Pancreas (tissue), 10 donors: ENCODE results near the gene IGDCC3. TPM values are rescaled to one million over a fixed set of nuclear protein-coding genes. Genes with fewer than 3 reads are reported as not detected.

ENCODE experiments used
- ATAC-seq, 4 donors: fragments of 200-7000 bp; cut with Tn5 transposase; one replicate each; pipeline versions ENCODE4 v1.8.0 to v1.9.1; 2020; ENCODE audit warnings: mild to moderate bottlenecking in 4 of 4, moderate library complexity in 4 of 4
- DNase-seq, 6 donors: peaks; one replicate each; pipeline ENCODE4 v3.0.0-alpha.2; 2020
- FAIRE-seq: peaks from 2 replicates; lab custom pipeline; 2012; peaks lifted over from hg19 to GRCh38; lab: Jason Lieb, UNC
- H3K27ac ChIP-seq, 4 donors: fragments of 200-600 bp; sonication (generic); 1 replicate in 3 of 4; 2 replicates in 1 of 4; pipeline versions ENCODE4 v1.5.0 to v1.8.0; 2020
- H3K27me3 ChIP-seq, 4 donors: fragments of 200-600 bp; one replicate each; pipeline ENCODE4 v1.8.0; 2021
- H3K36me3 ChIP-seq, 3 donors: fragments of 200-600 bp; sonication (generic) in 1 of 3; one replicate each; pipeline versions ENCODE4 v1.5.0 to v1.8.0; 2020 to 2021
- H3K4me1 ChIP-seq, 3 donors: fragments of 200-600 bp; one replicate each; pipeline ENCODE4 v1.8.0; 2021
- H3K4me3 ChIP-seq, 4 donors: fragments of 200-600 bp; sonication (generic) in 2 of 4; one replicate each; pipeline versions ENCODE4 v1.5.0 to v1.8.0; 2020 to 2021
- H3K9me3 ChIP-seq, 4 donors: fragments of 200-600 bp; one replicate each; pipeline ENCODE4 v1.8.0; 2021
- WGBS, 2 donors: extraction: QIAGEN DNeasy Blood & Tissue Kit; methylation state at CpG; one replicate each; pipeline ENCODE4 v1.1.7; 2013; 5-methylcytosine and 5-hydroxymethylcytosine counted together
- intact Hi-C, 3 donors: fragments of 100-400 bp; cut with DNase I; formaldehyde crosslinking; loops; one replicate each; pipeline versions ENCODE4 v1.11.1 to v1.14.2; 2022
- polyA plus RNA-seq, 2 donors: library from polyadenylated mRNA; stranded (reverse); fragments of 200-250 nt; gene quantifications; one replicate each; pipeline ENCODE4 v1.2.3, GENCODE V29; 2013
- total RNA-seq, 6 donors: library from RNA; stranded (reverse); fragmentation: NEBNext Ultra II Directional in 4 of 6; extraction: Animal tissue kit (Norgen Biotek cat#: 25700) in 4 of 6; gene quantifications; one replicate each; pipeline versions ENCODE4 v1.2.1 to v1.2.4, GENCODE V29; 2021 to 2023
- TF ChIP-seq, protein P1 (sequence below), 4 donors: fragments of 200-600 bp; sonication (generic) in 3 of 4; IDR thresholded peaks; one replicate each; pipeline versions ENCODE4 v1.5.0 to v1.8.0; 2021; ENCODE audit warnings: antibody characterized with exemption in 4 of 4
- donor health status: healthy with polysubstance abuse.
- donor health status: DM: no; HTN: no; CAD: no; lungs with moderate emphysema.
- donor health status: DM: no; HTN: no; CAD: no.
- donor health status: control.
- donor health status: control.
- donor health status: Bipolar disorder and iron deficiency.
- donor health status: DM: yes; HTN: yes; CAD: no.
- donor health status: DM: no; HTN: no; CAD: no.
- donor health status: DM: no; HTN: no; CAD: no.
- donor health status: DM: yes; HTN: yes; CAD: no.

IGDCC3 gene
- total and polyA plus RNA-seq, 8 donors = 0.32 TPM; not detected in 7

DNA sequence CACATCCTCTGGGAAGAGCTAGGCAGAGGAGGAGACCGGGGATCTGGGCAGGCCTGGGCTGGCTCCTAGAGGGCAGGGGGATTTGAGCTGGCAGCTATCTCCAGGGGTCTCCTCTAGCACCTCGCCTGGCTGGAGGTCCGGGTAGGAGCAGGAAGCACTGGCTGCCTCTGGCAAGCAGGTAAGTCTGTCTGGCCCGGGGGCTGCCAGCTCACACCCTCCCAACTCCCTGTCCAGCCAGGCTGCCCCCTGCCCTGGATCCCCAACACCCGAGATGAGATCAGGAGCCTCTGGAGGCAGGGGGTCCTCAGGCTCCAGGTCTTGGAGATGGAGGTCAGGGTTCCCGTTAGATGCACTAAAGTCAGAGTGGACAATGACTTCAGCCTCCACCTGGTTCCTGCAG is 6.2 kb upstream of the IGDCC3 start:
- no peaks in the 10 kb centered on the region for H3K36me3 ChIP-seq
- H3K9me3 ChIP-seq = no peaks in the 10 kb centered on the region
- no peak overlapping the region for H3K27ac ChIP-seq
- FAIRE-seq (no peak), DNase-seq (no peak), ATAC-seq (no peak)
- intact Hi-C loops = loop anchor here in 1 of 3 donors (10.0 kb wide), 1 partner anchor 69 kb away; no protein-coding TSS in a partner anchor
- TF ChIP-seq, protein P1, sequence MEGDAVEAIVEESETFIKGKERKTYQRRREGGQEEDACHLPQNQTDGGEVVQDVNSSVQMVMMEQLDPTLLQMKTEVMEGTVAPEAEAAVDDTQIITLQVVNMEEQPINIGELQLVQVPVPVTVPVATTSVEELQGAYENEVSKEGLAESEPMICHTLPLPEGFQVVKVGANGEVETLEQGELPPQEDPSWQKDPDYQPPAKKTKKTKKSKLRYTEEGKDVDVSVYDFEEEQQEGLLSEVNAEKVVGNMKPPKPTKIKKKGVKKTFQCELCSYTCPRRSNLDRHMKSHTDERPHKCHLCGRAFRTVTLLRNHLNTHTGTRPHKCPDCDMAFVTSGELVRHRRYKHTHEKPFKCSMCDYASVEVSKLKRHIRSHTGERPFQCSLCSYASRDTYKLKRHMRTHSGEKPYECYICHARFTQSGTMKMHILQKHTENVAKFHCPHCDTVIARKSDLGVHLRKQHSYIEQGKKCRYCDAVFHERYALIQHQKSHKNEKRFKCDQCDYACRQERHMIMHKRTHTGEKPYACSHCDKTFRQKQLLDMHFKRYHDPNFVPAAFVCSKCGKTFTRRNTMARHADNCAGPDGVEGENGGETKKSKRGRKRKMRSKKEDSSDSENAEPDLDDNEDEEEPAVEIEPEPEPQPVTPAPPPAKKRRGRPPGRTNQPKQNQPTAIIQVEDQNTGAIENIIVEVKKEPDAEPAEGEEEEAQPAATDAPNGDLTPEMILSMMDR (IDR thresholded peaks at IDR 0.05) = no peak
- no peaks in the 10 kb centered on the region for H3K27me3 ChIP-seq
- H3K4me3 ChIP-seq = no peak overlapping the region
- 84 to 94% methylated on average over 6 of the region's 6 CpGs for WGBS, 2 donors
- no peaks in the 10 kb centered on the region for H3K4me1 ChIP-seq

DNA sequence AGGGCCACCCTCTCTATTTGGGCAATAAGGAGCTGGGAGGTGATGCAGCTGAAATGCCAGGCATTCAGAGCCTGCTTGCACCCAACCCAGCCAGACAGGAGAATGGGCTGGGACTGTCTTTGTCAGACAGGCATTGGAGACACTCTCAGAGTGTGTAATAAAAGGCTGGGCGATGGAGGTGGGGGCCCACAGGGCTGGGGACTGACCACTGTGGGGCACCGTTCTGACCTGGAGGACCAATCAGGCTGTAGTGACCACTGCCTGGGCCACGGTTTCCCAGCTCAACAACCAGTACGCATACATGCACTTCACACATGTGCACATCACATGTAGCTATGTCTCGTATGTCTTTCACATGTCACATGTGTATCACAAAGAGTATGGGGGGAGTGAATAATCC is 5.7 kb upstream of the IGDCC3 start:
- intact Hi-C loops = loop anchor here in 1 of 3 donors (10.0 kb wide), 1 partner anchor 69 kb away; no protein-coding TSS in a partner anchor
- peaks cover 0 to 4% (median 0%) of the 10 kb centered on the region in 4 donors for H3K27me3 ChIP-seq
- ATAC-seq (no peak), DNase-seq (no peak), FAIRE-seq (no peak)
- WGBS, 2 donors = 87 to 94% methylated on average over 5 of the region's 5 CpGs
- H3K36me3 ChIP-seq = no peaks in the 10 kb centered on the region
- H3K4me3 ChIP-seq = no peak overlapping the region
- no peak overlapping the region for H3K27ac ChIP-seq
- no peaks in the 10 kb centered on the region for H3K4me1 ChIP-seq
- TF ChIP-seq, protein P1 (IDR thresholded peaks at IDR 0.05) = no peak
- H3K9me3 ChIP-seq = no peaks in the 10 kb centered on the region

DNA sequence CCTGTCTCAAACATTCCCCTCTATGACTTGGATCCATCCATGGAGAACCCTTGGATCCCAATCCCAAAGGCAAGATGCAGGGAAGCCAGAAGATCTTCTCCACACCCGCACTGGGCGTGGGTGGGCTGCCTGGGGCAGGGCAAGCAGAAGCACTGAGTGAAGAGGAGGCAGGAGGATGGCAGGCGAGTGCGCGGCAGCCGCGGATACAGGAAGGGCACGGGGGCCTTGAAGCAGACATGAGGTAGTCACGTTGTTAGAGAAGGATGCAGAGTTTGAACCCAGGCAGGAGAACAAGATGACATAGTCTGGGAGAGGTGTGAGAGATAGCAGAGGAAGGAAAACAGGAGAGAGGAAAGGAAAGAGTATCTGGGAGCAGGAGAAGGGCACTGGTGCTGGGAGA is 5.1 kb upstream of the IGDCC3 start:
- no peaks in the 10 kb centered on the region for H3K9me3 ChIP-seq
- no peak for ATAC-seq
- H3K27ac ChIP-seq = no peak overlapping the region
- peaks cover 0 to 7% (median 0%) of the 10 kb centered on the region in 4 donors for H3K27me3 ChIP-seq
- TF ChIP-seq, protein P1 (IDR thresholded peaks at IDR 0.05) = no peak
- no peak overlapping the region for H3K4me3 ChIP-seq
- 85 to 94% methylated on average over 9 of the region's 9 CpGs for WGBS, 2 donors
- intact Hi-C loops = loop anchor here in 1 of 3 donors (10.0 kb wide), 1 partner anchor 68 kb away; no protein-coding TSS in a partner anchor
- no peak for FAIRE-seq
- no peaks in the 10 kb centered on the region for H3K4me1 ChIP-seq
- DNase-seq = no peak
- no peaks in the 10 kb centered on the region for H3K36me3 ChIP-seq

DNA sequence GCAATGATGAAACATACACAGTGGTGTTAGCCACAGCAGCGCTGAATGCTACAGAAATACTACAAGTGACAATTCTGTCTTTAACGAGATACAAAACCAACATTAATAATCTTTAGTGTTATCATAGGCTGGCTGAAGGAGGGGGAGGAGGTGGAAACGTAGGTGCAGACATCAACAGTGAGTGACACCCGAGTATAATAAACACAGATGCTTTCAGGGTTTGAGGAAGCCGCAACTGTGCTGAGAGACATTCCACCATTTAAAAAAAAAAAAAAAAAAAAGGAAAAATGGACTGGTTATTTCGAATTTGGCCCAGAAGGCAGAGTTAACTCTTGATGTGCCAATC is 4.3 kb upstream of the IGDCC3 start:
- no peak for FAIRE-seq
- TF ChIP-seq, protein P1 (IDR thresholded peaks at IDR 0.05) = no peak
- Histone ChIP-seq H3K9me3 (no peaks in the 10 kb centered on the region), H3K27ac (no peak overlapping the region), H3K4me3 (no peak overlapping the region), H3K4me1 (no peaks in the 10 kb centered on the region), H3K36me3 (no peaks in the 10 kb centered on the region), H3K27me3 (peaks cover 0 to 7% (median 0%) of the 10 kb centered on the region in 4 donors)
- no peak for ATAC-seq
- 59 to 65% methylated on average over 6 of the region's 6 CpGs for WGBS, 2 donors
- no peak for DNase-seq
- intact Hi-C loops = loop anchor here in 1 of 3 donors (10.0 kb wide), 1 partner anchor 67 kb away; no protein-coding TSS in a partner anchor

DNA sequence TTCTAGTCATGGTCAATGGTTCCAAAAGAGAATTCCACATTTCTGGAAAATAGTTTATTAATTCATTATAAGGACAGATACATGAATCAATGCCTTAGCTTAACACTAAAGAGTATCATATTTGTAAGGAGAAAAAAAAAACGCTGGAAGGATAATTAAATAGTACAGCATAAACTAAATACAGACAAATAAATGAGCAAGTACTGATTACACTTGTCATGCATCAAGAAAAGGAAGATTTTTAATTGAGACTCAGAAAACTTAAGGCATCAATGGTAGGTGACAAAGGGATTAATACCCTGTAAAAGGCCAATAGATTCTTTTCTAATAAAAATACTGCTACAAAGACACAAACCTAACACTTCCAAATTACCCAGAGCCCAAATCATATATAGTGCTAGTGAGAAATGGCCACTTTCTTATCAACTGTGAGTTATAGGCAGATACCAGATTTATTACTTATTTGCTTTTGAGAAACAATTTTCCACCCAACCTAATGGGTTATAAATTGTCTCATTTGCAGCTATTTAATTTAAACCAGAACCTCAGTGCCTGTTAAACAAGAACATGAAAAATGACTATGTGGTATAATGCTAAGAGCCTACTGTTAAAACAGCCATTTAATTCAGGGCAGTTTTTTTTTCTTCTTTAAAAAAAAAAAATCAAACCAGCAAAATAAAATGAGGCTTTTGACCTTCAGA is 3.8 kb upstream of the IGDCC3 start:
- H3K4me3 ChIP-seq = no peak overlapping the region
- H3K27ac ChIP-seq = no peak overlapping the region
- H3K27me3 ChIP-seq = peaks cover 0 to 7% (median 0%) of the 10 kb centered on the region in 4 donors
- no peaks in the 10 kb centered on the region for H3K4me1 ChIP-seq
- no peaks in the 10 kb centered on the region for H3K9me3 ChIP-seq
- no peak for ATAC-seq
- intact Hi-C loops = loop anchor here in 1 of 3 donors (10.0 kb wide), 1 partner anchor 67 kb away; no protein-coding TSS in a partner anchor
- FAIRE-seq = no peak
- TF ChIP-seq, protein P1 (IDR thresholded peaks at IDR 0.05) = no peak
- DNase-seq = no peak
- 39 to 60% methylated on average over 1 of the region's 1 CpG for WGBS, 2 donors
- no peaks in the 10 kb centered on the region for H3K36me3 ChIP-seq
